IPS-15b (cell line): ENCODE measurements around the gene PSMB10.
A peak's percentile ranks its signal among the peaks of the same experiment; 100 is the strongest.

ENCODE experiments used
- H3K27me3 ChIP-seq: one replicate; pipeline ENCODE4 v1.6.1; 2013; ENCODE audit warnings: low read length; ENCODE audit not compliant: control insufficient read depth, insufficient read depth
- H3K36me3 ChIP-seq: one replicate; pipeline ENCODE4 v1.6.1; 2013; ENCODE audit warnings: low read length; ENCODE audit not compliant: control insufficient read depth, insufficient read depth
- H3K4me1 ChIP-seq: one replicate; pipeline ENCODE4 v1.6.1; 2013; ENCODE audit warnings: mild to moderate bottlenecking, low read length; ENCODE audit not compliant: control insufficient read depth, insufficient read depth
- H3K4me3 ChIP-seq: one replicate; pipeline ENCODE4 v1.5.1; 2013; ENCODE audit warnings: low read depth, low read length
- H3K9ac ChIP-seq: one replicate; pipeline ENCODE4 v1.6.1; 2013; ENCODE audit warnings: low read depth, mild to moderate bottlenecking, low read length
- H3K9me3 ChIP-seq: one replicate; pipeline ENCODE4 v1.6.1; 2013; ENCODE audit warnings: mild to moderate bottlenecking, low read length; ENCODE audit not compliant: control insufficient read depth, insufficient read depth

Gene PSMB10

GRCh38 chr16:67935402-67936123 is 1.1 kb downstream of the PSMB10 start:
- H3K9me3 ChIP-seq, result no peaks in the 10 kb centered on the region
- H3K4me3 ChIP-seq, result peak overlapping the region; percentile 99
- H3K9ac ChIP-seq, result peak overlapping the region; percentile 97
- no peaks in the 10 kb centered on the region for H3K27me3 ChIP-seq
- H3K4me1 ChIP-seq, result peaks cover 8% of the 10 kb centered on the region
- H3K36me3 ChIP-seq, result peaks cover 11% of the 10 kb centered on the region

- Histone ChIP-seq H3K36me3 (peaks cover 16% of the 10 kb centered on the region), H3K9ac (peak overlapping the region; percentile 89), H3K27me3 (no peaks in the 10 kb centered on the region), H3K9me3 (no peaks in the 10 kb centered on the region), H3K4me3 (peak overlapping the region; percentile 99), H3K4me1 (peaks cover 8% of the 10 kb centered on the region)
Measured at GRCh38 chr16:67935101-67935401, 1.6 kb downstream of the PSMB10 start.

GRCh38 chr16:67934306-67935100 is 2.1 kb downstream of the PSMB10 start:
- Histone ChIP-seq H3K9ac (no peak overlapping the region), H3K27me3 (no peaks in the 10 kb centered on the region), H3K4me1 (peaks cover 8% of the 10 kb centered on the region), H3K4me3 (peak overlapping the region; percentile 99), H3K36me3 (peaks cover 18% of the 10 kb centered on the region), H3K9me3 (no peaks in the 10 kb centered on the region)

GRCh38 chr16:67933805-67934204 is 2.8 kb downstream of the PSMB10 start:
- H3K9ac ChIP-seq, result peak overlapping the region; percentile 26
- H3K36me3 ChIP-seq, result peaks cover 21% of the 10 kb centered on the region
- H3K4me3 ChIP-seq, result no peak overlapping the region
- H3K9me3 ChIP-seq, result no peaks in the 10 kb centered on the region
- H3K4me1 ChIP-seq, result peaks cover 8% of the 10 kb centered on the region
- no peaks in the 10 kb centered on the region for H3K27me3 ChIP-seq

- Histone ChIP-seq H3K4me1 (peaks cover 8% of the 10 kb centered on the region), H3K36me3 (peaks cover 22% of the 10 kb centered on the region), H3K9ac (no peak overlapping the region)
Measured at GRCh38 chr16:67932462-67932840, 4.2 kb downstream of the PSMB10 start.

GRCh38 chr16:67931712-67932461 is 4.8 kb downstream of the PSMB10 start, which contains the start of gene CTRL:
TSS of gene CTRL (minus strand) at chr16:67931862. CDS start at chr16:67931852, 10 bp downstream.
- Histone ChIP-seq H3K9ac (no peak within 1 kb of the TSS), H3K9me3 (no peaks in the 10 kb centered on the region), H3K4me3 (no peak within 1 kb of the TSS), H3K4me1 (peaks cover 4% of the 10 kb centered on the region), H3K27me3 (no peaks in the 10 kb centered on the region), H3K36me3 (peaks cover 24% of the 10 kb centered on the region)

More at GRCh38 chr16:67932462-67932840, 4.2 kb downstream of the PSMB10 start:
- H3K27me3 ChIP-seq, result no peaks in the 10 kb centered on the region
- no peaks in the 10 kb centered on the region for H3K9me3 ChIP-seq
- H3K4me3 ChIP-seq, result no peak overlapping the region

- Histone ChIP-seq H3K36me3 (peaks cover 21% of the 10 kb centered on the region), H3K4me1 (peaks cover 4% of the 10 kb centered on the region), H3K27me3 (no peaks in the 10 kb centered on the region), H3K4me3 (no peak overlapping the region), H3K9ac (no peak overlapping the region), H3K9me3 (no peaks in the 10 kb centered on the region)
Measured at GRCh38 chr16:67930678-67931211, 5.9 kb downstream of the PSMB10 start.

GRCh38 chr16:67930191-67930590 is 6.5 kb downstream of the PSMB10 start:
- Histone ChIP-seq H3K9ac (no peak overlapping the region), H3K4me1 (peaks cover 4% of the 10 kb centered on the region), H3K27me3 (no peaks in the 10 kb centered on the region), H3K9me3 (no peaks in the 10 kb centered on the region), H3K36me3 (peaks cover 21% of the 10 kb centered on the region), H3K4me3 (no peak overlapping the region)

GRCh38 chr16:67928561-67929364 is 7.9 kb downstream of the PSMB10 start:
- H3K36me3 ChIP-seq, result peaks cover 24% of the 10 kb centered on the region
- H3K9me3 ChIP-seq, result no peaks in the 10 kb centered on the region
- no peaks in the 10 kb centered on the region for H3K4me1 ChIP-seq
- H3K9ac ChIP-seq, result no peak overlapping the region
- H3K4me3 ChIP-seq, result no peak overlapping the region
- no peaks in the 10 kb centered on the region for H3K27me3 ChIP-seq

- Histone ChIP-seq H3K9ac (no peak overlapping the region), H3K36me3 (peaks cover 24% of the 10 kb centered on the region)
Measured at GRCh38 chr16:67928147-67928546, 8.5 kb downstream of the PSMB10 start.

More at GRCh38 chr16:67928147-67928546, 8.5 kb downstream of the PSMB10 start:
- Histone ChIP-seq H3K4me3 (no peak overlapping the region), H3K27me3 (no peaks in the 10 kb centered on the region), H3K4me1 (no peaks in the 10 kb centered on the region), H3K9me3 (no peaks in the 10 kb centered on the region)
